GM19467 (cell line): Measurements from ENCODE around the gene IGFBP1.
"Not testable (repeated sequence)": the region's sequence is repeated elsewhere in the genome, so short reads cannot be mapped to it uniquely, and the experiment has no call there.

ENCODE experiments used
- ATAC-seq: cut with Tn5 transposase; IDR thresholded peaks from one replicate; pipeline ENCODE4 v1.9.1; 2021; ENCODE audit warnings: mild to moderate bottlenecking, moderate library complexity; ENCODE audit not compliant: unreplicated experiment

The IGFBP1 gene

DNA sequence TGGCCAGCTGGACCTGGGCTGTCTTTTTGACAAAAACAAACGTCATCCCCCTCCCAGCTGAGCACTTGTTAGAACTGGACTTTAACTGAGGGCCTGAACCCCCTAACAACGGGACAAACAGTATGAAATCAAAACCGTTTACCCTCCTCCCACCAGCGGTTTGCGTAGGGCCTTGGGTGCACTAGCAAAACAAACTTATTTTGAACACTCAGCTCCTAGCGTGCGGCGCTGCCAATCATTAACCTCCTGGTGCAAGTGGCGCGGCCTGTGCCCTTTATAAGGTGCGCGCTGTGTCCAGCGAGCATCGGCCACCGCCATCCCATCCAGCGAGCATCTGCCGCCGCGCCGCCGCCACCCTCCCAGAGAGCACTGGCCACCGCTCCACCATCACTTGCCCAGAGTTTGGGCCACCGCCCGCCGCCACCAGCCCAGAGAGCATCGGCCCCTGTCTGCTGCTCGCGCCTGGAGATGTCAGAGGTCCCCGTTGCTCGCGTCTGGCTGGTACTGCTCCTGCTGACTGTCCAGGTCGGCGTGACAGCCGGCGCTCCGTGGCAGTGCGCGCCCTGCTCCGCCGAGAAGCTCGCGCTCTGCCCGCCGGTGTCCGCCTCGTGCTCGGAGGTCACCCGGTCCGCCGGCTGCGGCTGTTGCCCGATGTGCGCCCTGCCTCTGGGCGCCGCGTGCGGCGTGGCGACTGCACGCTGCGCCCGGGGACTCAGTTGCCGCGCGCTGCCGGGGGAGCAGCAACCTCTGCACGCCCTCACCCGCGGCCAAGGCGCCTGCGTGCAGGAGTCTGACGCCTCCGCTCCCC is at the start of gene IGFBP1:
Gene IGFBP1, plus strand, starts transcription at position 304 of the 808 bp plus-strand sequence. Its CDS starts 165 bp downstream, at position 469.
- ATAC-seq, result no peak

DNA sequence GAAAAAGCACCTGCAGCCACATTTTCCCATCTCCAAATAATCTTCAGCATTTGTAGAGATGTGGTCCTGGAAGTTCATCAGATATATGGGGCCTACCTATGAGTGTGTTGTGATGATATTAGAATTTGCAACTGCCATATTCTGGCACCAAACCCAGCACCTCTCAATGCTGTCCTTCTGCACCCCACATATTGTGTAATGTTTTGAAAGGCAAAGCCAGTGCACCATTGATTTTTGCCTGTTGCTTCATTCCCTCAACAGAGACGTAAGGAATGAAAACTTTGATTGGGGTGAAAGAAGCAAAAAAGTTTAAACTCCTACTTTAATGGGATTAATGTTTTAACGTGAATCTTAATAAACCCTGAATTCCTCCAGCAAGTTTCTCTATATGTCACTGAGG is 49.4 kb upstream of the IGFBP1 start:
- ATAC-seq, result not testable (repeated sequence)

- ATAC-seq, result not testable (repeated sequence)
Observed at GRCh38 chr7:45841926-45842717, 46.2 kb upstream of the IGFBP1 start.

DNA sequence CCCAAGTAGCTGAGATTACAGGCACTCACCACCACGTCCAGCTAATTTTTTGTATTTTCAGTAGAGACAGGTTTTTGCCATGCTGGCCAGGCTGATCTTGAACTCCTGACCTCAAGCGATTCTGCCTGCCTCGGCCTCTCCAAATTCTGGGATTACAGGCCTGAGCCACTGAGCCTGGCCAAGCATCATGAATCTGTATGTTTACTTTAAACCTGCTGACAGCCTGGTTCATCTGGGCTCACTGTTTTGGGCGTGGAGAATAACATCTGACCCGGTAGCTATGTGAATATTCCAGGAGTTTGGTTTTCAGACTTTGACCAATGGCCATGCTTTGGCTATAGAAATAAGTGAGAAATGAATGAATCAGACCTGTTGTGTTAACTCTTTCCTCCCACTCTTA is 41.8 kb upstream of the IGFBP1 start:
- not testable (repeated sequence) for ATAC-seq

DNA sequence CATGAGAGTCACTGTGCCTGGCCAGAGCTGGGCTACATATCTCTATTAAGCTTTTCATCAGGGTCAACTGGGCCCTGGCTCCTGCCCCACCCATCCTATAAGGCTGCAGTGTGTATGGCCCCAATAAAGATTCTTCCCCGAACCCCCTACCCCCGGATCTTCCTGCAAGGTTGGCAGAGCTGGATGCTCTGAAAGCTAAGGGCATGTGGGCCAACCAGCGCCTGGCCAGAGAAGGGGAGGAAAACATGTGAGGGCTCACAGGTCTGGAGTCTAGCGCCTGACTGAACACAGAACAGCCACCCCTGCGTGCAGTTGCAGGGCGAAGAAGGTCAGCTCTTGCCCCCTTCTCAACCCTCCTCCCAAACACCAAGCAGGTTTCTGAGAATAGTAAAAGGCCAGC is 39.6 kb upstream of the IGFBP1 start:
- ATAC-seq, result not testable (repeated sequence)

DNA sequence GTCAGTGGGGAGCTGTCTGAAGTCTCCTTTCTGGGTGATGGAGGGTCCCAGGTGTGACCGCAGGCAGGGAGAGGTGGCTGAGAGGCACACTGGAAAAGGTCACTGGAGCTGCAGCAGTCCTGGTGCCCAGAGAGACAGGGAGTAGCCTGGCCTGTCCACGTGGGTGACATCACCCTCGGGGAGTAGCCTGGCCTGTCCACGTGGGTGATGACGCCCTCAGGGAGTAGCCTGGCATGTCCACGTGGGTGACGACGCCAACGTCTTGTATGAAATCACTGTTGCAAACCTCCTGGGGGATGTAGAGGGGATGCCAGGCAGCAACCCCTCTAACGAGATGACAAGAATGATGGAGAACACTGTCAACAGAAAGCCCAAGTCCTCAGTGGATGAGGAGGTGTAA is 35.3 kb upstream of the IGFBP1 start:
- not testable (repeated sequence) for ATAC-seq

GRCh38 chr7:45853491-45853890 is 34.8 kb upstream of the IGFBP1 start:
- not testable (repeated sequence) for ATAC-seq

DNA sequence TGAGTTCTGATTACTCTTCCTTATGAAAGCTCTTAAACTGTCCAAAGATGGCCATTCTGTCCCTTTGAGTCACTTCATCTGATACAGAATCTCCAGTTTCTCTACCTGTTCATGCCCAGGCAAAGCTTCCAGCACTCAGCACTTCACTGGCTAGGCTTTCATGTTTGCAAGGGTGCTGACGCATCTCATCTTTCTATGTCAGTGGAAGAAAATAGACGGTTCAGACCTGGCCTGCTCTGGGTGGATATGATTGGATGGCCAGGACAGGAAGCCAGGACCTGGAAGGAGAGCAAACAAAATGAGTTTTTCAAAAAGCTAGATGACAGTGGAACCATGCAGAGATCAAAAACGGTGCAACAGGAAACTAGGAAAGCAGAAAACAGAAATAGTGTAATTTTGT is 32.6 kb upstream of the IGFBP1 start:
- ATAC-seq, result not testable (repeated sequence)

DNA sequence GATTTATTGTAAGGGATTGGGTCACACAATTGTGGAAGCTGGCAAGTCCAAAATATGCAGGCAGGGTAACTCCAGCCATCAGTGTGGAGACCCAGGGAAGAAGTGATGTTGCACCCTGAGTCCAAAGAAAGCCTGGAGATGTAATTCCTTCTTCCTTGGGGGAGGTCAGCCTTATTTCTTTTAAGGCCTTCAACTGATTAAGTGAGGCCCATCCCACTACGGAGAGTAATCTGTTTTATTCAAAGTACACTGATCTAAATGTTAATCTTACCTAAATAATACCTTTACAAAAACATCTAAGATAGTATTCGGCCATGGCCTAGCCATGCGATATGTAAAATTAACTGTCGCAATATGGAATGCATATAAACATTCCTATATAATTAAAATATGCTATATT is 31.4 kb upstream of the IGFBP1 start:
- not testable (repeated sequence) for ATAC-seq

DNA sequence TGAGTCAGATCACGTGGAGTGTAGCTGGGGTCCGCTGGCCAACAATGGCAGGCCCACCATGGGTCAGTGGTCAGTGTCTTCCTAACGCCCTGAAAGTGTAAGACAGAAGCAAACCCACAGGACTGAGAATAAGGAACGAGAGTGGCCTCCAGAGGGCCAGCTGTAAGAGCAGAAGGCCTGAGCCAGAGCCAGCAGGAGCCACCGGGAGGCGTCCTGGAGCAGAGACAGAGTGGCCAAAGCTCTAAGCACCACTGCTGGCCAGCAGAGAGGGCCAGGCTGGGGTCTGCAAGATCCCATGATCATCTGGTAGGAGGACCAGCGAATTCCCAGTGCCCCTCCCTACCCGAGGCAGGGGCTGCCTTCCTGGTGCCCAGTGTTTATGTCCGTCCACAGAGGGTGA is 24.6 kb upstream of the IGFBP1 start:
- no peak for ATAC-seq

GRCh38 chr7:45865594-45866410 is 22.5 kb upstream of the IGFBP1 start:
- no peak for ATAC-seq

GRCh38 chr7:45867471-45867870 is 20.8 kb upstream of the IGFBP1 start:
- ATAC-seq, result no peak

- ATAC-seq, result no peak
Observed at GRCh38 chr7:45869426-45869825, 18.9 kb upstream of the IGFBP1 start.

- ATAC-seq, result no peak
Observed at GRCh38 chr7:45872116-45873034, 15.9 kb upstream of the IGFBP1 start.

GRCh38 chr7:45873035-45873354 is 15.3 kb upstream of the IGFBP1 start, which contains the start of gene CCDC201:
TSS of gene CCDC201 (minus strand) at chr7:45873082. CDS start at chr7:45873007, 75 bp downstream.
- no peak for ATAC-seq

DNA sequence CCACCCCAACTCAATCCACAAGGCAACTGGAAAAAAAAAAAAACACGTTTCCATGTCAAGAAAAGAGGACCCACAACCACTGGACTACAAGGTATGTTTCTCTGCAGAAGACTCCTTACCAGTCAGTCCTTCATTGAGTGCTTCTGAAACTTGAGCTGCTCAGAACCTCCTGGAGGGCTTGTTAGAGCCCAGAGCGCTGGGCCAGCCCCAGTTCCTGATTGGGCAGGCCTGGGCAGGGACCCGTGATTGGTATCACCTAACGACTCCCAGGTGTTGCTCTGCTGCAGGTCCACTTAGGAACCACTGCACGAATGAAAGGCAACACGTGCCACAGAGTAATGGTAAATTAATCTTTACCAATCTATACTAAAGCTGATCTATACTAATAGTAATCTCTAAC is 14.9 kb upstream of the IGFBP1 start:
- no peak for ATAC-seq

DNA sequence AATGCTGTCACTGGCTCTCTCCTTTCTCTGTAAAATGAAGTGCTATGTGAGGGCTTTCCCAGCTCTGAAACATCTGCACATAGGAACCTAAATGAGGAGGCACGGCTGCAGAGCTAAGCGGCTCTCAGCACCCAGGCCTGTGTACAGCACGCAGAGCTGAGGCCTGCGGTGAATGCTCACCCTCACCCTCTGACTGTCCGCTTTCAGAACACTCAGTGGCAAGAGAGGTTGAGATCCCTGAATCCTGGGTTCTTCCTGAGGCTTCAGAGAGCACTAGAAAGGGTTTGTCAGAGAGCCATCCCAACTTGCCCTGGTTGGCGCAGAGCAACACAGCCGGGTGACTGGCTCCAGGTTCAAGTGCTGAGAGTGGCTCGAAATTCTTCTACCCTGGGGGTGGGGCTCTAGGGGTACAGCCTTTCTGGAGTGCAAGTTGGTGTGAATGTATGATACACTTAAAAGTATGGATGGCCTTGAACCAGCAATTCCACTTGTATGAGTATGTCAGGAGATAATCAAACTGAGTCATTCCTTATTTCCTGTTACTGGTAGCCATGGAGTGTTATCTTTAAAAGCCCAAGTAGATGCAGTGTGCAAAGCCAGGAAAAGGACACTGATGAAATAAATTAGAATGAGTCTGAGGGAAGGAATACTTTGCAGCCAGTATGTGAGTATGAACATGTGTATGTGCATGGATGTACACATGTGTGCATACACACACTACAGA is 13.7 kb upstream of the IGFBP1 start:
- ATAC-seq, result no peak

DNA sequence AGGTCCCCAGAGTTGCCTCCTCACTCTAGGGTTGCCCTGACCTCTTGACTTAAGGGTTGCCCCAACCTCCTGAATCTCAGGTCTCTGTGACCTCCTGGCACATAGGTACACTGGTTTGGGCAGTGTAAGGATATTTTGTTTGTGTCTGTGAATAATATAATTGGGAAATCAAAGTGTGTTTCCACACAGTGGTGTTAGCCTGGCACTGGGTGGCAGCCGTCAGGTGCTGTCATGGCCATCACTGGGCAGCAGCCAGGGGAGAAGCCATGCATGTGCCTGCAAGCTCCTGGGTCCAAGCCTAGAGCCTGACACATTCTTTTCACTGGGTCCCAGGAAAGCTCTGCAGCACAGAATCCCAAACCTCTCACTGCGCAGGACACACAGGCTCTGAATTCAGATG is 11.8 kb upstream of the IGFBP1 start:
- ATAC-seq, result no peak

- no peak for ATAC-seq
Observed at GRCh38 chr7:45878457-45879144, 9.7 kb upstream of the IGFBP1 start.
